ENCODE results near the gene ANKRD13B. TPM values are rescaled to one million over a fixed set of nuclear protein-coding genes. Genes with fewer than 3 reads are reported as not detected.

The ANKRD13B gene
- total RNA-seq: 12.9 and 30.7 TPM in 2 replicates

GRCh38 chr17:29592850-29593551, at the start of gene ANKRD13B:
TSS of gene ANKRD13B (plus strand) at chr17:29593132. CDS start at chr17:29593622, 490 bp downstream.
- H3K4me3 ChIP-seq (ENCODE audit: low read depth, low read length): peak within 1 kb of the TSS; percentile 63
- TF ChIP-seq, protein P1, sequence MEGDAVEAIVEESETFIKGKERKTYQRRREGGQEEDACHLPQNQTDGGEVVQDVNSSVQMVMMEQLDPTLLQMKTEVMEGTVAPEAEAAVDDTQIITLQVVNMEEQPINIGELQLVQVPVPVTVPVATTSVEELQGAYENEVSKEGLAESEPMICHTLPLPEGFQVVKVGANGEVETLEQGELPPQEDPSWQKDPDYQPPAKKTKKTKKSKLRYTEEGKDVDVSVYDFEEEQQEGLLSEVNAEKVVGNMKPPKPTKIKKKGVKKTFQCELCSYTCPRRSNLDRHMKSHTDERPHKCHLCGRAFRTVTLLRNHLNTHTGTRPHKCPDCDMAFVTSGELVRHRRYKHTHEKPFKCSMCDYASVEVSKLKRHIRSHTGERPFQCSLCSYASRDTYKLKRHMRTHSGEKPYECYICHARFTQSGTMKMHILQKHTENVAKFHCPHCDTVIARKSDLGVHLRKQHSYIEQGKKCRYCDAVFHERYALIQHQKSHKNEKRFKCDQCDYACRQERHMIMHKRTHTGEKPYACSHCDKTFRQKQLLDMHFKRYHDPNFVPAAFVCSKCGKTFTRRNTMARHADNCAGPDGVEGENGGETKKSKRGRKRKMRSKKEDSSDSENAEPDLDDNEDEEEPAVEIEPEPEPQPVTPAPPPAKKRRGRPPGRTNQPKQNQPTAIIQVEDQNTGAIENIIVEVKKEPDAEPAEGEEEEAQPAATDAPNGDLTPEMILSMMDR (conservative IDR thresholded peaks at IDR 0.05; ENCODE audit: low read depth, low read length): no peak
- DNase-seq (ENCODE audit: low read depth): no peak

GRCh38 chr17:29544066-29544465, 48.9 kb upstream of the ANKRD13B start:
- TF ChIP-seq, protein P1 (conservative IDR thresholded peaks at IDR 0.05; ENCODE audit: low read depth, low read length): no peak
- no peak for DNase-seq (ENCODE audit: low read depth)
- H3K4me3 ChIP-seq (ENCODE audit: low read depth, low read length): no peak overlapping the region

- no peak for DNase-seq (ENCODE audit: low read depth)
Observed at GRCh38 chr17:29546085-29546484, 46.8 kb upstream of the ANKRD13B start.

DNA sequence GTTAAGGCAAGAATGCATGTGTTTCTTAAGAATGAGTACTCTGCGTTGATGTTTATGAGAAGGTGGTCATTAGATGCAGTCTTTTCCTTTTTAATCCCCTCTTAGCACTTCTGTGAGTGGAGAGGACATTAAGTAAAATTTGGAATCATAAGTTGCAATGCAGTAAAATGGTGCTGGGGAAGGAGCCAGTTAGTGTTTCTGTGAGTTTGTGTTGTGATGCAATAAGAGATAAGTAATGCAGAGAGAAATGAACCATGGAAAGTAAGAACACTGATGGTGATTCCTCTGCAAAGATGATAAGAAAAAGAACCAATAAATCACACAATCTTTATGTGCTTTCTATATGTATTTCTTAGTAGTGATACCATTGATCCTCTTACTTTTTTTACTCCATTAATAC, 46.1 kb upstream of the ANKRD13B start:
- TF ChIP-seq, protein P1 (conservative IDR thresholded peaks at IDR 0.05; ENCODE audit: low read depth, low read length): no peak
- H3K4me3 ChIP-seq (ENCODE audit: low read depth, low read length): no peak overlapping the region
- no peak for DNase-seq (ENCODE audit: low read depth)

More at GRCh38 chr17:29546085-29546484, 46.8 kb upstream of the ANKRD13B start:
- TF ChIP-seq, protein P1 (conservative IDR thresholded peaks at IDR 0.05; ENCODE audit: low read depth, low read length): no peak
- no peak overlapping the region for H3K4me3 ChIP-seq (ENCODE audit: low read depth, low read length)

DNA sequence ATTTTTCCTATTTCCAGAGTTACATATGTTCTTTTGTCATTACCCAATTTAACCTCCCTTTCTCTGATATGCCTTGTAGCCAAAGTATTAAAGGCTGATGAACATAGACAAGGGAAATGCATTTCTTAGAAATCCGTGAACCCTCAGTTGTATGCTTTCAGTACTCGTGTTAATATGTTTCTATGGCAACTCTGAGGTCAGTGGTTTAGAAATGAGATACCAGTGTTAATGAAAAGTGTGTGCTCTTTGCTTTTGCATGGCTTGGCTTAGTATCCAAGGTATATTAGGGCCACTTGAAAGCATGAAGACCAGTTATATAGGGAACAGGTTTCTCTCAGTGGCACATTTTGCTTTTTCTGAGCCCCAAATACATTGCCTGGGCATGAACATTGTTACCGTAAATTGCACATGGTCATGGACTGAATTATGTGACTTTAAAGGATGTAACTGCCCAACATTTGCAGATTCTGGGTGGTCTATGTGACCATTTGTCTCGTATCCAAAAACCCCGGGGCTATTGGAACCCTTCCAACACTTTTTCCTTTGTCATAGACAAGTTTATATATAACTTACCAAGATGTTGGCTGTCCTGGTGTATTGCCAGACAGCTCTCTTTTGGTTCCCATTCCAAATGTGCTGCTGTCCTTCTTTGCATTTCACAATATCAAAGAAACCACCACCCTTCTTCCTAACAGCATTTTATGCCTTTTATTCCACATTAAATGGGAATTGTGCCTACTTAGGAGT, 43.6 kb upstream of the ANKRD13B start:
- H3K4me3 ChIP-seq (ENCODE audit: low read depth, low read length): no peak overlapping the region
- TF ChIP-seq, protein P1 (conservative IDR thresholded peaks at IDR 0.05; ENCODE audit: low read depth, low read length): no peak
- DNase-seq (ENCODE audit: low read depth): no peak

GRCh38 chr17:29555840-29556239, 37.1 kb upstream of the ANKRD13B start:
- no peak overlapping the region for H3K4me3 ChIP-seq (ENCODE audit: low read depth, low read length)
- TF ChIP-seq, protein P1 (conservative IDR thresholded peaks at IDR 0.05; ENCODE audit: low read depth, low read length): no peak
- DNase-seq (ENCODE audit: low read depth): peak; percentile 88
